GM12865 (cell line): ENCODE measurements around the gene SPRED1.
A peak's percentile ranks its signal among the peaks of the same experiment; 100 is the strongest.
"Not testable (repeated sequence)": the region's sequence is repeated elsewhere in the genome, so short reads cannot be mapped to it uniquely, and the experiment has no call there.

Experiments used
- DNase-seq: peaks from one replicate; pipeline ENCODE4 v3.0.0; 2010; ENCODE audit warnings: low read depth
- H3K4me3 ChIP-seq: 2 replicates; pipeline ENCODE4 v1.5.1; 2011; ENCODE audit warnings: mild to moderate bottlenecking, low read depth, low read length, control low read depth
- CTCF ChIP-seq: IDR thresholded peaks from 2 replicates; pipeline ENCODE4 v1.5.1; 2011; ENCODE audit warnings: low read length, control low read depth, low read depth, inconsistent platforms; ENCODE audit not compliant: insufficient read depth; ENCODE audit errors: missing control alignments

The SPRED1 gene

GRCh38 chr15:38275959-38276358 lies 23.3 kb downstream of the SPRED1 start:
- H3K4me3 ChIP-seq: no peak overlapping the region
- no peak for DNase-seq
- TF ChIP-seq CTCF: no peak

GRCh38 chr15:38277281-38277680 lies 24.6 kb downstream of the SPRED1 start:
- DNase-seq, H3K4me3 ChIP-seq: not testable (repeated sequence)

- DNase-seq: no peak
- no peak overlapping the region for H3K4me3 ChIP-seq
- TF ChIP-seq CTCF: no peak
Measured at GRCh38 chr15:38281031-38281430, 28.4 kb downstream of the SPRED1 start.

GRCh38 chr15:38283010-38283409 lies 30.4 kb downstream of the SPRED1 start:
- DNase-seq: no peak

GRCh38 chr15:38285456-38285855 lies 32.8 kb downstream of the SPRED1 start:
- TF ChIP-seq CTCF: no peak
- no peak for DNase-seq
- no peak overlapping the region for H3K4me3 ChIP-seq

More at GRCh38 chr15:38283010-38283409, 30.4 kb downstream of the SPRED1 start:
- TF ChIP-seq CTCF: no peak
- H3K4me3 ChIP-seq: no peak overlapping the region

- DNase-seq: no peak
- no peak for TF ChIP-seq CTCF
- no peak overlapping the region for H3K4me3 ChIP-seq
Measured at GRCh38 chr15:38294126-38294525, 41.5 kb downstream of the SPRED1 start.

GRCh38 chr15:38297623-38298388 lies 45.2 kb downstream of the SPRED1 start:
- DNase-seq: peak; percentile 40
- no peak overlapping the region for H3K4me3 ChIP-seq
- TF ChIP-seq CTCF: no peak

- no peak overlapping the region for H3K4me3 ChIP-seq
- no peak for TF ChIP-seq CTCF
- DNase-seq: no peak
Measured at GRCh38 chr15:38299216-38299615, 46.6 kb downstream of the SPRED1 start.
